ENCODE measurements around the gene FOXO3.

DNA sequence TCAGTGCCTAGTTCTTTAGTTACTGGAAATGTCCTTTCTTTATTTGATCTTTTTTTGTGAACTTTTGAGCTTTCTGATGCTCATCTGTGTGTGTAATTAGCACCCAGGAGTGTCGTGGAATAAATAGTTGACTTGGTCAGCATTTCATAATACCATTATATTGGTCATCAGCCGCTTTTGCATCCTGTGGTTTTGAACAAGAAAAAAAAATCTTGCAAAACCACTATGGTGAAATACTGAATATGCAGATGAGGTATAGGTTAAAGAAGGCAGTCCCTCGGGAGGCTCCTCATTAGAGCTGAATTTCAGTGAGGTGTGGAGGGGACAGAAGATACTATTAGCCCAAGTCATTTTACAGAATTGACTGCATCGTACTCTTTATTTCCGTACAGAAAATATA, 90.1 kb downstream of the FOXO3 start:
- TF ChIP-seq, protein P1, sequence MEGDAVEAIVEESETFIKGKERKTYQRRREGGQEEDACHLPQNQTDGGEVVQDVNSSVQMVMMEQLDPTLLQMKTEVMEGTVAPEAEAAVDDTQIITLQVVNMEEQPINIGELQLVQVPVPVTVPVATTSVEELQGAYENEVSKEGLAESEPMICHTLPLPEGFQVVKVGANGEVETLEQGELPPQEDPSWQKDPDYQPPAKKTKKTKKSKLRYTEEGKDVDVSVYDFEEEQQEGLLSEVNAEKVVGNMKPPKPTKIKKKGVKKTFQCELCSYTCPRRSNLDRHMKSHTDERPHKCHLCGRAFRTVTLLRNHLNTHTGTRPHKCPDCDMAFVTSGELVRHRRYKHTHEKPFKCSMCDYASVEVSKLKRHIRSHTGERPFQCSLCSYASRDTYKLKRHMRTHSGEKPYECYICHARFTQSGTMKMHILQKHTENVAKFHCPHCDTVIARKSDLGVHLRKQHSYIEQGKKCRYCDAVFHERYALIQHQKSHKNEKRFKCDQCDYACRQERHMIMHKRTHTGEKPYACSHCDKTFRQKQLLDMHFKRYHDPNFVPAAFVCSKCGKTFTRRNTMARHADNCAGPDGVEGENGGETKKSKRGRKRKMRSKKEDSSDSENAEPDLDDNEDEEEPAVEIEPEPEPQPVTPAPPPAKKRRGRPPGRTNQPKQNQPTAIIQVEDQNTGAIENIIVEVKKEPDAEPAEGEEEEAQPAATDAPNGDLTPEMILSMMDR (IDR thresholded peaks at IDR 0.05): no peak
- TF ChIP-seq POLR2A (IDR thresholded peaks at IDR 0.05): no peak

All from lower leg skin (tissue), 3 donors.